SU-DHL-6 (cell line): ENCODE measurements around the gene TAS2R9.

Experiments
- EZH2phosphoT487 ChIP-seq: fragments of 200-600 bp; sonication (generic), shearing (Covaris generic); conservative IDR thresholded peaks from 2 replicates; pipeline ENCODE4 v1.6.1; 2018; ENCODE audit warnings: mild to moderate bottlenecking, antibody characterized with exemption, low read length, moderate library complexity, mixed read lengths
- TF ChIP-seq, protein P1 (sequence below): fragments of 200-600 bp; sonication (generic); IDR thresholded peaks from one replicate; pipeline ENCODE4 v1.5.1; 2017; ENCODE audit warnings: antibody characterized with exemption, mild to moderate bottlenecking, low read length, moderate library complexity; ENCODE audit not compliant: insufficient read depth, poor library complexity, severe bottlenecking

DNA sequence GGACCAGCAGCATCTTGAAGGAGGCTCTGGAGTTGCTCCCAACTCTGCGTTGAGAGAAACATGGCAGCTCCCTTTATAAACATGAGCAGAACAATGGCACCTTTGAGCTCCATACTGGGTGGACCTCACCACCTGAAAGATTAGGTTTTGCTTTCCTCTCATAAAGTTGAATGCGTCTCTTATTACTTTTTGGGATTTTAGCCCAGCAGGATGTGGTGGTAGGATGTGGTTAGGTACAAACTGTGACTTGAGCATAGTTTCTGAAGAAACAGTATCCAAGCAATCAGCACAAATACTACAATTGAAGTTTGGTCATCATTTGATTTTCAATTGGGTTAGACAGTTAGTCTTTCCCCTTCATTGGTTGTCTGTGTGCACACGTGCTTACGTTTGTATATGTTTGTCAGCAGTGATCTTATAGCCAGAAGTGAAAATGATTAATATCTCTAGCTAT, 39.5 kb upstream of the TAS2R9 start, which contains the start of gene PRR4:
- no peak for TF ChIP-seq EZH2phosphoT487
- TF ChIP-seq, protein P1, sequence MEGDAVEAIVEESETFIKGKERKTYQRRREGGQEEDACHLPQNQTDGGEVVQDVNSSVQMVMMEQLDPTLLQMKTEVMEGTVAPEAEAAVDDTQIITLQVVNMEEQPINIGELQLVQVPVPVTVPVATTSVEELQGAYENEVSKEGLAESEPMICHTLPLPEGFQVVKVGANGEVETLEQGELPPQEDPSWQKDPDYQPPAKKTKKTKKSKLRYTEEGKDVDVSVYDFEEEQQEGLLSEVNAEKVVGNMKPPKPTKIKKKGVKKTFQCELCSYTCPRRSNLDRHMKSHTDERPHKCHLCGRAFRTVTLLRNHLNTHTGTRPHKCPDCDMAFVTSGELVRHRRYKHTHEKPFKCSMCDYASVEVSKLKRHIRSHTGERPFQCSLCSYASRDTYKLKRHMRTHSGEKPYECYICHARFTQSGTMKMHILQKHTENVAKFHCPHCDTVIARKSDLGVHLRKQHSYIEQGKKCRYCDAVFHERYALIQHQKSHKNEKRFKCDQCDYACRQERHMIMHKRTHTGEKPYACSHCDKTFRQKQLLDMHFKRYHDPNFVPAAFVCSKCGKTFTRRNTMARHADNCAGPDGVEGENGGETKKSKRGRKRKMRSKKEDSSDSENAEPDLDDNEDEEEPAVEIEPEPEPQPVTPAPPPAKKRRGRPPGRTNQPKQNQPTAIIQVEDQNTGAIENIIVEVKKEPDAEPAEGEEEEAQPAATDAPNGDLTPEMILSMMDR, result no peak
